Caco-2 (cell line): ENCODE measurements around the gene UBE2E2. TPM values are rescaled to one million over a fixed set of nuclear protein-coding genes. Genes with fewer than 3 reads are reported as not detected.

Experiments
- BruUV-seq: library from RNA; stranded (reverse); fragments of 400-500 nt; replicated peaks from 2 replicates; lab custom pipeline; 2021; lab: Mats Ljungman, UMichigan
- CTCF ChIA-PET: fragments of 300-600 bp; sonication (Branson Sonifier 250); formaldehyde crosslinking; loops from one replicate; lab custom pipeline; 2022; ENCODE audit warnings: antibody characterized with exemption; lab: Charles Lee
- POLR2A ChIA-PET: fragments of 300-600 bp; sonication (Branson Sonifier 250); formaldehyde crosslinking; loops from one replicate; lab custom pipeline; 2022; ENCODE audit warnings: antibody characterized with exemption; lab: Charles Lee
- DNase-seq, 2 experiments: peaks; one replicate each; pipeline versions ENCODE4 v3.0.0 to v3.0.0-alpha.2; 2020 to 2022
- H3K27me3 ChIP-seq: replicated peaks from 2 replicates; pipeline ENCODE4 v1.6.0; 2011; ENCODE audit warnings: low read length; ENCODE audit not compliant: control insufficient read depth, insufficient read depth
- H3K36me3 ChIP-seq: 2 replicates; pipeline ENCODE4 v1.5.1; 2011; ENCODE audit warnings: low read length; ENCODE audit not compliant: control insufficient read depth, insufficient read depth
- H3K4me1 ChIP-seq: fragments of 250-450 bp; sonication (Bioruptor Pico); 2 replicates; pipeline ENCODE4 v1.5.1; 2020; ENCODE audit warnings: mild to moderate bottlenecking
- H3K4me3 ChIP-seq: 2 replicates; pipeline ENCODE4 v1.5.1; 2011; ENCODE audit warnings: low read depth, mild to moderate bottlenecking, control low read depth, low read length
- H3K9me3 ChIP-seq: fragments of 250-450 bp; sonication (Bioruptor Pico); 2 replicates; pipeline ENCODE4 v1.5.1; 2020; ENCODE audit warnings: mild to moderate bottlenecking, moderate library complexity
- H3K27ac Mint-ChIP-seq: one replicate; pipeline ENCODE4 v1.8.0; 2022; ENCODE audit warnings: mixed read lengths; ENCODE audit not compliant: unreplicated experiment
- H3K27me3 Mint-ChIP-seq: one replicate; pipeline ENCODE4 v1.8.0; 2022; ENCODE audit warnings: mixed read lengths; ENCODE audit not compliant: insufficient read depth, unreplicated experiment
- H3K36me3 Mint-ChIP-seq: one replicate; pipeline ENCODE4 v1.8.0; 2022; ENCODE audit warnings: mild to moderate bottlenecking, mixed read lengths; ENCODE audit not compliant: insufficient read depth, unreplicated experiment
- H3K4me1 Mint-ChIP-seq: one replicate; pipeline ENCODE4 v1.8.0; 2022; ENCODE audit warnings: low read depth, mixed read lengths; ENCODE audit not compliant: unreplicated experiment
- H3K4me3 Mint-ChIP-seq: one replicate; pipeline ENCODE4 v1.8.0; 2022; ENCODE audit warnings: mild to moderate bottlenecking, moderate library complexity, mixed read lengths; ENCODE audit not compliant: unreplicated experiment
- H3K9me3 Mint-ChIP-seq: one replicate; pipeline ENCODE4 v1.8.0; 2022; ENCODE audit warnings: mixed read lengths; ENCODE audit not compliant: unreplicated experiment
- intact Hi-C: fragments of 100-400 bp; cut with micrococcal nuclease; formaldehyde crosslinking; loops from one replicate; pipeline ENCODE4 v1.10.0; 2022; ENCODE audit not compliant: unreplicated experiment
- total RNA-seq: library from RNA; stranded (reverse); gene quantifications from 2 replicates; pipeline ENCODE4 v1.2.3, GENCODE V29; 2022
- TF ChIP-seq, protein P1 (sequence below), 2 experiments: fragments of 200-600 bp in 1 of 2; IDR thresholded peaks; 1 replicate in 1 of 2; 2 replicates in 1 of 2; pipeline versions ENCODE4 v1.5.1 to v1.8.0; 2011 to 2022; ENCODE audit warnings: antibody characterized with exemption in 1 of 2, control low read depth in 1 of 2, inconsistent platforms in 1 of 2, low read depth in 1 of 2, low read length in 1 of 2, mild to moderate bottlenecking in 1 of 2, moderate library complexity in 1 of 2; ENCODE audit not compliant: insufficient read depth in 1 of 2, severe bottlenecking in 1 of 2, unreplicated experiment in 1 of 2

Gene UBE2E2
- total RNA-seq, 1 experiment from 2014 or later = 83.8 TPM

GRCh38 chr3:23547905-23548650 is 345.0 kb downstream of the UBE2E2 start:
- POLR2A ChIA-PET = no interaction called here
- Mint-ChIP-seq H3K36me3 (peaks cover 4% of the 10 kb centered on the region), H3K27me3 (no peaks in the 10 kb centered on the region), H3K4me1 (peaks cover 43% of the 10 kb centered on the region), H3K27ac (peak overlapping the region; percentile 83), H3K9me3 (no peaks in the 10 kb centered on the region), H3K4me3 (no peak overlapping the region)
- H3K9me3 ChIP-seq = no peaks in the 10 kb centered on the region
- H3K4me1 ChIP-seq = peaks cover 39% of the 10 kb centered on the region
- intact Hi-C loops = loop anchor here (10.0 kb wide), 1 partner anchor 363 kb away; no protein-coding TSS in a partner anchor
- no peaks in the 10 kb centered on the region for H3K36me3 ChIP-seq
- H3K27me3 ChIP-seq = no peaks in the 10 kb centered on the region
- CTCF ChIA-PET = no interaction called here
- TF ChIP-seq, protein P1, sequence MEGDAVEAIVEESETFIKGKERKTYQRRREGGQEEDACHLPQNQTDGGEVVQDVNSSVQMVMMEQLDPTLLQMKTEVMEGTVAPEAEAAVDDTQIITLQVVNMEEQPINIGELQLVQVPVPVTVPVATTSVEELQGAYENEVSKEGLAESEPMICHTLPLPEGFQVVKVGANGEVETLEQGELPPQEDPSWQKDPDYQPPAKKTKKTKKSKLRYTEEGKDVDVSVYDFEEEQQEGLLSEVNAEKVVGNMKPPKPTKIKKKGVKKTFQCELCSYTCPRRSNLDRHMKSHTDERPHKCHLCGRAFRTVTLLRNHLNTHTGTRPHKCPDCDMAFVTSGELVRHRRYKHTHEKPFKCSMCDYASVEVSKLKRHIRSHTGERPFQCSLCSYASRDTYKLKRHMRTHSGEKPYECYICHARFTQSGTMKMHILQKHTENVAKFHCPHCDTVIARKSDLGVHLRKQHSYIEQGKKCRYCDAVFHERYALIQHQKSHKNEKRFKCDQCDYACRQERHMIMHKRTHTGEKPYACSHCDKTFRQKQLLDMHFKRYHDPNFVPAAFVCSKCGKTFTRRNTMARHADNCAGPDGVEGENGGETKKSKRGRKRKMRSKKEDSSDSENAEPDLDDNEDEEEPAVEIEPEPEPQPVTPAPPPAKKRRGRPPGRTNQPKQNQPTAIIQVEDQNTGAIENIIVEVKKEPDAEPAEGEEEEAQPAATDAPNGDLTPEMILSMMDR (IDR thresholded peaks at IDR 0.05; ENCODE audit: insufficient read depth in 1 of 2, low read depth in 1 of 2, low read length in 1 of 2, severe bottlenecking in 1 of 2, unreplicated experiment in 1 of 2) = no peak
- BruUV-seq = no TSS peak
- no peak overlapping the region for H3K4me3 ChIP-seq
- no peak for DNase-seq

DNA sequence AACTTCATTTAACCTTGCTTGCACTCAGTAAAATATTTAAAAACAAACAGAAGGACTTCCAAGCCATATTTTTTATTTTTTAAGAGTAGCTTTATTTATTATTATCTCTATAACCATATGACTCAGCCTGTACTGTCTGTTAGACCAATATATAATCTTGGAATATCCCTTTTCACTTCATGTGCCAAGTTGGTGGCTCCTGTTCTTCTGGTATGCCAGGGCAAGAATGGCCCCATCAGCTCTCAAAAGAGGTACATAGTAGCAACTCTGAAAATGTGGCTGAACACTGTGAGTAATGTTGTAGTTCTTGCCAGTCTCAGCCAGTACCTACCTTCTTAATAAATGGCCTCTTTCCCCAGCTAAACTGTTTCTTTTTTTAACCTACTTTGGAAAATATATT is 345.6 kb downstream of the UBE2E2 start:
- Mint-ChIP-seq H3K27ac (peak overlapping the region; percentile 83), H3K27me3 (no peaks in the 10 kb centered on the region), H3K4me1 (peaks cover 43% of the 10 kb centered on the region), H3K9me3 (no peaks in the 10 kb centered on the region), H3K36me3 (peaks cover 4% of the 10 kb centered on the region), H3K4me3 (no peak overlapping the region)
- TF ChIP-seq, protein P1 (IDR thresholded peaks at IDR 0.05; ENCODE audit: insufficient read depth in 1 of 2, low read depth in 1 of 2, low read length in 1 of 2, severe bottlenecking in 1 of 2, unreplicated experiment in 1 of 2) = no peak
- Histone ChIP-seq H3K4me1 (peaks cover 42% of the 10 kb centered on the region), H3K9me3 (no peaks in the 10 kb centered on the region), H3K27me3 (no peaks in the 10 kb centered on the region), H3K4me3 (no peak overlapping the region), H3K36me3 (no peaks in the 10 kb centered on the region)
- DNase-seq = no peak
- intact Hi-C loops = loop anchor here (10.0 kb wide), 1 partner anchor 364 kb away; no protein-coding TSS in a partner anchor
- CTCF ChIA-PET = no interaction called here
- POLR2A ChIA-PET = no interaction called here
- BruUV-seq = no TSS peak

DNA sequence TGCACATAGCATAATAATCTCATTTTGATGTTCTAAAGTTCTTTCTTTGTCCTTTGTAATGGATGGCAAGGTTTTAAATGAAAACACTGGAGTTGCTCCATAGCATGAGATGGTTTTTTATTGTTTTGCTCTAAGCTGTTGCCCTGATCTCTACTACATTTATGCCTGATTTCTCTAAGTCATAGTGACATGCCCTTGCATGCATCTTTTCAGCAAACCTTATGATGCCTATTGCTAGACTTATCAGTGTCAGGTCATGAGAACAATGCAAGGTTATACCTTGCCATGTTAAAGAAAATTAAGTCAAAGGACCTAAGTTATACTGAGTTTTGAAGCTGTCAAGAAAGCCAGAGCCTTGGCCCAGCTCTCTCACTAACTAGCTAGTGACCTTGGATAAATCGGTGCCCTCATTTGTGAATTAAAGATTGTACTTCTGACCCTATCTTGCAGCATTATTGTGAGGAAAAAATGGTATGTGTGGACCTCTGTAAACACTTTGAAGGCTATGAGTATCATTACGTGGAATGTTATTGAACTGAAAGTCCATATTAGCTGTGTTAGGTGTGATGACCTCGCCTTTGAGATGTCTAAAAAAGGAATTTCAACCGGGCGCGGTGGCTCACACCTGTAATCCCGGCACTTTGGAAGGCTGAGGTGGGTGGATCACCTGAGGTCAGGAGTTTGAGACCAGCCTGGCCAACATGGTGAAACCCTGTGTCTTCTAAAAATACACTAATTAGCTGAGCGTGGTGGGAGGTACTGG is 346.2 kb downstream of the UBE2E2 start:
- Mint-ChIP-seq H3K36me3 (peaks cover 4% of the 10 kb centered on the region), H3K9me3 (no peaks in the 10 kb centered on the region), H3K4me1 (peaks cover 43% of the 10 kb centered on the region), H3K4me3 (no peak overlapping the region), H3K27me3 (no peaks in the 10 kb centered on the region), H3K27ac (peak overlapping the region; percentile 83)
- intact Hi-C loops = loop anchor here (10.0 kb wide), 1 partner anchor 365 kb away; no protein-coding TSS in a partner anchor
- TF ChIP-seq, protein P1 (IDR thresholded peaks at IDR 0.05; ENCODE audit: insufficient read depth in 1 of 2, low read depth in 1 of 2, low read length in 1 of 2, severe bottlenecking in 1 of 2, unreplicated experiment in 1 of 2) = no peak
- DNase-seq = peak; percentile 53 to 71
- Histone ChIP-seq H3K27me3 (no peaks in the 10 kb centered on the region), H3K4me3 (no peak overlapping the region), H3K36me3 (no peaks in the 10 kb centered on the region), H3K4me1 (peaks cover 42% of the 10 kb centered on the region), H3K9me3 (no peaks in the 10 kb centered on the region)
- BruUV-seq = no TSS peak
- CTCF ChIA-PET = no interaction called here
- POLR2A ChIA-PET = no interaction called here
